Measurements from ENCODE around the gene ADAMTS2.

Gene ADAMTS2

DNA sequence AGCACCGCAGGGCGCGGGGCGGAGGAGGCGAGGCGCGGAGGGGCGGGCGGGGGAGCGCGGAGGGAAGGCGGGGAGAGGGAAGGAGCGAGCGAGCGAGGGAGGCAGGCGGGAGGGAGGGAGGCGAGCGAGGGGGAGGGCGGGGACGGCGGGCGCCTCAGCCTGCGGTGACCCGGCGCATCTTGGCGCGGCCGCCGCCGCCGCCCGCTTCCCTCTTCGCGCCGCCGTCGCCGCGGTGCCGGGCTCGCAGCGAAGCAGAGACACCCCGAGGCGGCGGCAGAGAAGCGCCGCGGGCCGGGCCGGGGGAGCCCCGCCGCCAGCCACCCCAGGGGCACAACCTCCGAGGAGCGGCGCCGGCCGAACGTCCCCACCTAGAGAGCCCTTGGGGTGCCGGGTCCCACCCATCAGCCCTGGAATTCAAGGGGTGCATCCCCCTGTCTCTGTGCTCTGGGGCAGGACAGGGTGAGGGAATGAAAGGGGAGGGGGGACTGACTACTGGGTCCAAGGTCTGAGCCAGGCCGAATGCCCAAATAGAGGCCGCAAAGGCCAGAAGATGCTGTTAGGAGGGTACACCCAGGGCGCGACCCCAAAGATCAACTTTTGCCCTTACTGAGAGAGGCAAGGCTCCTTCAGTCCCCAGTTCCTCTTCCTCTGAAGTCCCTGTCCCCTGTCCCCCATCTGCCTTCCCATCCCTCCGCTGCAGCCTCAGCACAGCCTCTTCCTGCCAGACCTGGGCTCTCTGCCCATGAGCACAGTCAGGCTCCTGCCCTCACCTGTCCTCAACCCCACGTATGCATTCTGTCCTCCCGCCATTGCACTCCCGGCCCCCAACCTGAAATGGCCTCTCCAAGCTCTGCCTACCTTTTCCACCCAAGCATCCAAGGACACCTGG lies at the start of gene ADAMTS2:
ADAMTS2 (minus strand) TSS at position 29 of the 889 bp plus-strand sequence. CDS start 133 bp downstream, outside the sequence.
- no peaks in the 10 kb centered on the region for H3K36me3 ChIP-seq (ENCODE audit: control insufficient read depth, insufficient read depth, low read length)
- peaks cover 6% of the 10 kb centered on the region for H3K4me1 ChIP-seq (ENCODE audit: control insufficient read depth, insufficient read depth, low read length)
- H3K4me3 ChIP-seq (ENCODE audit: low read length), result peak within 1 kb of the TSS; percentile 73
- WGBS (ENCODE audit: insufficient coverage, insufficient read length), result no CpG with 5 or more reads among the region's 67 CpGs
- no peak within 1 kb of the TSS for H3K27ac ChIP-seq (ENCODE audit: low read length)
- no peak for DNase-seq (ENCODE audit: low read depth, low spot score)
- H3K27me3 ChIP-seq (ENCODE audit: control insufficient read depth, insufficient read depth, low read length), result peaks cover 21% of the 10 kb centered on the region
- no peaks in the 10 kb centered on the region for H3K9me3 ChIP-seq (ENCODE audit: control insufficient read depth, insufficient read depth, low read length)

DNA sequence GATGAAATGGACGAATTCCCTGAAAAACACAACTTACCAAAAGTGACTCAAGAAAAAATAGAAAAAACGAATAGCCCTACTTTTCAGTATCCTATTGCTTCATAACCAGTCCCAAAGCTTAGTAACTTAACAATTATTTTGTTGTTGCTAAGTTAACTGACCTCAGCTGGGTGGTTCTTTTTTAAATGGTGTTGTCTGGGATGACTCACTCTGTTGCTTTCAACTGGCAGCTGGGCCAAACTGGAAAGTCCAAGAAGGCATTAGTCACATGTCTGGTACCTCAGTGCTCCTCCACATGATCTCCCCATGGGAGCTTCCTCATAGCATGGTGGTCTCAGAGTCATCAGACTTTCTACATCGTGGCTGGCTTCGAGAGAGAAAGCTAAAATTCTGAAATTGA lies 47.8 kb upstream of the ADAMTS2 start:
- WGBS (ENCODE audit: insufficient coverage, insufficient read length), result no CpG with 5 or more reads among the region's 4 CpGs

DNA sequence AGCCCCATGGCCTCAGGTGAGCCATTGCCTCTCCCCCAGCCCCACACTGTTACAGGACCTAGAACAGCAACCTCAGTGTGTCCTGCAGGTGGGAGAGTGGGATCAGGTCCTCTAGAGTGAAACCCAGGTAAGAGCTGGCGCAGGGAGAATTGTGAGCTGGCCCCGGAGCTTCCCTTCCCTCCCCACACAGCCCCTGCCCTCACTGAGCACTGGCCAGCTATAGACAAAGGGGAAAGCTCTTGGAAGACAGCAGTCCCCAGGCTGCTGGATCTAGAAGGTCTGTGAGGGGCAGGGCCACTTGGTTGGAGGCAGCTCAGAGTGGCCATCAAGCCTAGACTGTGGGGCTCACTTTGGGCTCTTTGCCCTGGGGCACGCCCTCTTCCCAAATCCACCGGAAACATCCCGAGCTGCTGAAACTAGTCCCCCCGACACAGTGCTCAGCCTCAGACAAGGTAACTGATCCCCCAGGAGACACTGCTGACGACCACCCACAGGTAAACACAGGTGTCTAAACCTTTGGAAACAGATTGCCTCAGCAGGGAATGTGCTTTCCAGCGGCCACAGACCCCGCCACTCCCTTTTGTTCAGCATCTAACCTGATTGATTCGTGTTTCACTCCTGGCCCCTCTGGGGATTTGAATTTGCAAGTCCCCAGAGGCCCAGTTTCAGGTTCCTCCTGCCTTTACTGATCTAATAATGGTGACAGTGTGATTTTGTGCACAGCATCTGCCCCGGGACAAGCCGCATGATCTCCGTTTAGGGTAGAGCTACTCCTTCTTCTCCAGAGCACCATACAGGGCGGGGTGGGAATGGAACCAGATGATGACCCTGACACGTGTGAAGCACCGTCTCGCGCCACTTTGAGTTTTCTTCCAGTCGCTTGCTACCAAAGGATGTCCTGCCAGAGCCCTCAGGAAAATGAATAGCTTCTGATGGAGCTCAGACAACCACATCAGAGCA lies 42.2 kb upstream of the ADAMTS2 start:
- no peak overlapping the region for H3K4me3 ChIP-seq (ENCODE audit: low read length)
- no peaks in the 10 kb centered on the region for H3K27me3 ChIP-seq (ENCODE audit: control insufficient read depth, insufficient read depth, low read length)
- no CpG with 5 or more reads among the region's 19 CpGs for WGBS (ENCODE audit: insufficient coverage, insufficient read length)
- no peak overlapping the region for H3K27ac ChIP-seq (ENCODE audit: low read length)
- H3K4me1 ChIP-seq (ENCODE audit: control insufficient read depth, insufficient read depth, low read length), result no peaks in the 10 kb centered on the region
- H3K9me3 ChIP-seq (ENCODE audit: control insufficient read depth, insufficient read depth, low read length), result no peaks in the 10 kb centered on the region
- DNase-seq (ENCODE audit: low read depth, low spot score), result no peak
- H3K36me3 ChIP-seq (ENCODE audit: control insufficient read depth, insufficient read depth, low read length), result no peaks in the 10 kb centered on the region

More for the DNA sequence above, 47.8 kb upstream of the ADAMTS2 start:
- Histone ChIP-seq H3K27me3 (ENCODE audit: control insufficient read depth, insufficient read depth, low read length) (no peaks in the 10 kb centered on the region), H3K4me1 (ENCODE audit: control insufficient read depth, insufficient read depth, low read length) (no peaks in the 10 kb centered on the region), H3K36me3 (ENCODE audit: control insufficient read depth, insufficient read depth, low read length) (no peaks in the 10 kb centered on the region), H3K27ac (ENCODE audit: low read length) (no peak overlapping the region), H3K9me3 (ENCODE audit: control insufficient read depth, insufficient read depth, low read length) (peaks cover 2% of the 10 kb centered on the region), H3K4me3 (ENCODE audit: low read length) (no peak overlapping the region)
- DNase-seq (ENCODE audit: low read depth, low spot score), result no peak

DNA sequence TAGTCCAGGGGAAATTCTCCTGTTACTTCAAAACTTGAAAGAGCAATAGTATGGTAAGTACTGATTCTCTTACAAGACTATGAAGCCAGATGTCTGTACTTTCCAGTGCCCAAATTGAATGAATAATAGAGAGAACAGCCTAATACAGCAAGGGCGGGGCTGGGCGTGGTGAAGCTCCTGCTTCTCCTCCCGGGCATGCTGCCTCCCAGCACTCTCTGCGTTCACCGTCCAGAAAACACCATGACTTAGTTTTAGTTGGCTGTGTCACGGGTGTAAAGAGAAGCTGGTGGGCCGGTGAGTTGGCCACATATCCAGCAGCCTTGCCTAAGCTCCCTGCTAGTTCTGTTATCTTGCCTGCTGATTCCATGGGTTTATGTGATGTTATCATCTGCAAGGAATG lies 40.7 kb upstream of the ADAMTS2 start:
- no peaks in the 10 kb centered on the region for H3K9me3 ChIP-seq (ENCODE audit: control insufficient read depth, insufficient read depth, low read length)
- no peaks in the 10 kb centered on the region for H3K27me3 ChIP-seq (ENCODE audit: control insufficient read depth, insufficient read depth, low read length)
- no peaks in the 10 kb centered on the region for H3K36me3 ChIP-seq (ENCODE audit: control insufficient read depth, insufficient read depth, low read length)
- no peaks in the 10 kb centered on the region for H3K4me1 ChIP-seq (ENCODE audit: control insufficient read depth, insufficient read depth, low read length)
- no peak overlapping the region for H3K4me3 ChIP-seq (ENCODE audit: low read length)
- WGBS (ENCODE audit: insufficient coverage, insufficient read length), result no CpG with 5 or more reads among the region's 7 CpGs
- DNase-seq (ENCODE audit: low read depth, low spot score), result no peak
- H3K27ac ChIP-seq (ENCODE audit: low read length), result no peak overlapping the region

DNA sequence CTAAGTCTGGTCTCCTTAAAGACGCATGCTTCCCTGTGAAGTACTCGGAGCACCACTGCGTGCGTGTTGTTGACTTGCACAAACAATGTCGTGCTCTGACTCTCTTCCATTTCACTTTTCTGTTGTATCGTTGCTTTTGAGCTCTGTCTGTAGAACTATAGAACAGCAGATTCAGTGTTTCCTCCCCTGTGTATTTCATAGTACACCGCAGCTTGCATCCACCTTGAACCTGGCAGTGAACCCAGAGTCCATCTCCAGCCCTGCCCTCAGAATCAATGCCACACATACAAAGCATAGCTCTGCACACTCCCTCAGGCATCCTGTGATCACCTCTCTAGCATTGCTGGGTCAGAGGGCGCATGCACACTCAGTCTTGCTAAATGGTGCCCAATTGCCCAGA lies 37.2 kb upstream of the ADAMTS2 start:
- no peak overlapping the region for H3K27ac ChIP-seq (ENCODE audit: low read length)
- no peaks in the 10 kb centered on the region for H3K4me1 ChIP-seq (ENCODE audit: control insufficient read depth, insufficient read depth, low read length)
- no peaks in the 10 kb centered on the region for H3K36me3 ChIP-seq (ENCODE audit: control insufficient read depth, insufficient read depth, low read length)
- no peak for DNase-seq (ENCODE audit: low read depth, low spot score)
- no peaks in the 10 kb centered on the region for H3K9me3 ChIP-seq (ENCODE audit: control insufficient read depth, insufficient read depth, low read length)
- WGBS (ENCODE audit: insufficient coverage, insufficient read length), result no CpG with 5 or more reads among the region's 8 CpGs
- H3K27me3 ChIP-seq (ENCODE audit: control insufficient read depth, insufficient read depth, low read length), result no peaks in the 10 kb centered on the region
- no peak overlapping the region for H3K4me3 ChIP-seq (ENCODE audit: low read length)

DNA sequence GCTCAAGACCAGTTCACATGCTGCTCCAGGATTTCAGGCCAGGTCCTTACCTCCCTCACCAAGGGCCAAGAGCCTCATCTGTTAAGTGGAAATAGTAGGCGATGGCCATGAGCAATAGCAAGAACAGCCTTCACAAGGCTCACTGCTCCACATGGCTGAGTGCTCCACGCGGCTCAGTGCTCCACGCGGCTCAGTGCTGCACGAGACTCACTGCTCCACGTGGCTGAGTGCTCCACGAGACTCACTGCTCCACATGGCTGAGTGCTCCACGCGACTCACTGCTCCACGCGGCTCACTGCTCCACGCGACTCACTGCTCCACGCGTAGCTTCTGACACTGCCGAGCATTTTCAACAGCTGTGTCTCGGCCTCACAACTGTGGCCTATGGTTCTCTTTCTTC lies 36.4 kb upstream of the ADAMTS2 start:
- H3K27me3 ChIP-seq (ENCODE audit: control insufficient read depth, insufficient read depth, low read length), result no peaks in the 10 kb centered on the region
- no peaks in the 10 kb centered on the region for H3K4me1 ChIP-seq (ENCODE audit: control insufficient read depth, insufficient read depth, low read length)
- H3K9me3 ChIP-seq (ENCODE audit: control insufficient read depth, insufficient read depth, low read length), result no peaks in the 10 kb centered on the region
- no peak overlapping the region for H3K27ac ChIP-seq (ENCODE audit: low read length)
- H3K4me3 ChIP-seq (ENCODE audit: low read length), result no peak overlapping the region
- no CpG with 5 or more reads among the region's 18 CpGs for WGBS (ENCODE audit: insufficient coverage, insufficient read length)
- no peak for DNase-seq (ENCODE audit: low read depth, low spot score)
- H3K36me3 ChIP-seq (ENCODE audit: control insufficient read depth, insufficient read depth, low read length), result no peaks in the 10 kb centered on the region

DNA sequence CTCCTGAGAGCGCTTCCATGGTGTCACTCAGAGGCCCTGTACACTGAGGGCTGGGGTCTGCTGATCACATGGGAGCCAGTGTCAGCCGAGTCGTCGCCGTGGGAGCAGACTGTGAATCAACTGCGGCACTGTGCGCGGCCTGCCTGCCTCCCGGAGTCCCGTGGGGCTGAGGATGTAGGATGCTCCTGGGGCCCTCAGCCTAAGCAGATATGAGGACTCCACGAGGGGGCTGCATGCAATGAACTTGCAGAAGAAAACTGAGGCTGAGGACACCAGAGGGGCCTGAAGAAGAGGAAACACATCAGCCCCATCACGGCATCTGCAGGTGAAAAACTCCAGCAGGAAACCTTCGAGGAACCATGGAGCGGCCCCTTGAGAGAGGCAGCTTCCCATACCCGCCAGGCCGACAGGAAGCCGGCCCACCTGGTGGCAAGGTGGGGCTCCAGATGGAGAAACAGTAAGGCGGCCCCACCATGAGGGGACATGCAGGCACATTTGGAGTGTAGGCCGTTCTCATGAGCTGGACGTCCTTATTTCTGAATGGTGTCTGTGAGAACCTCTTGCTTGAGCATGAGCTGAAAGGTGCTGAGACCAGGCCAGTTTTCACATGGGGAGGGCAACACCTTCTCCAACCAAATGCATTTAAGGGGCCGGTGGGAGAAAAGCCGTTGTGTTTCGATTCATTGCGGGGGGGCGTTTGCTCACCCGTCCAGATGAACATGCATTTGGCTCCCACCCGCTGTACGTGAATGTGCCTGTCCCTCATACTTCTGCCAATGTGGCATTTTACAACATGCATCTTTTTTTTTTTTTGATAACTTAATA lies 35.2 kb upstream of the ADAMTS2 start:
- H3K27me3 ChIP-seq (ENCODE audit: control insufficient read depth, insufficient read depth, low read length), result no peaks in the 10 kb centered on the region
- no peak overlapping the region for H3K27ac ChIP-seq (ENCODE audit: low read length)
- no peaks in the 10 kb centered on the region for H3K4me1 ChIP-seq (ENCODE audit: control insufficient read depth, insufficient read depth, low read length)
- no CpG with 5 or more reads among the region's 28 CpGs for WGBS (ENCODE audit: insufficient coverage, insufficient read length)
- H3K4me3 ChIP-seq (ENCODE audit: low read length), result no peak overlapping the region
- H3K36me3 ChIP-seq (ENCODE audit: control insufficient read depth, insufficient read depth, low read length), result no peaks in the 10 kb centered on the region
- no peaks in the 10 kb centered on the region for H3K9me3 ChIP-seq (ENCODE audit: control insufficient read depth, insufficient read depth, low read length)
- no peak for DNase-seq (ENCODE audit: low read depth, low spot score)

DNA sequence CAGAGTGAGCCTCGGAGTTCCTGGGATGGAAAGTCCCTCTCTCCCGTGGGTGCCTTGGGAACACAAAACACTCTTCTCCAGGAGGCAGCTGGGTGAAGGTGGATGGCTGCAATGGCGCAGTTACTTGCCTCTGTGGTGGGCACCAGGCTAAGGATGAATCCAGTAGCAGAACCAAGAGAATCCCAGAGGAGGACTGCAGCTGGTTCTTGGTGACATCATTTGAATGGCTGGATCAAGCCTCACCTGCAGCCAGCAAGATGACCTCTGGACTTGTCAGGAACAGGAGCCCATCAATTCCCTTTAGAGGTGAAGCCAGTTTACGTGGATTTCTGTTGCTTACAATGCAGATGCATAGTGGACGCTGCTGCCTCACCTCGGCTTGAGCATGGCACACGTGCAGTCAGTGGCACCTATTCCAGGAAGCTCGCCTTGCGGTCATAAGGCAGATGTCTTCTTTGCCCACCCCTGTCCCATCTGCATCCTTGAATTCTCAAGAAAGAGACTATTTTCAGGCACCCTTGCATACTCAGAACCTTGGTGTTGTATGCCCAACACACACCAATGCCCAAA lies 34.1 kb upstream of the ADAMTS2 start:
- DNase-seq (ENCODE audit: low read depth, low spot score), result no peak
- WGBS (ENCODE audit: insufficient coverage, insufficient read length), result no CpG with 5 or more reads among the region's 9 CpGs
- H3K27me3 ChIP-seq (ENCODE audit: control insufficient read depth, insufficient read depth, low read length), result no peaks in the 10 kb centered on the region
- no peak overlapping the region for H3K4me3 ChIP-seq (ENCODE audit: low read length)
- no peaks in the 10 kb centered on the region for H3K4me1 ChIP-seq (ENCODE audit: control insufficient read depth, insufficient read depth, low read length)
- H3K9me3 ChIP-seq (ENCODE audit: control insufficient read depth, insufficient read depth, low read length), result no peaks in the 10 kb centered on the region
- H3K27ac ChIP-seq (ENCODE audit: low read length), result no peak overlapping the region
- no peaks in the 10 kb centered on the region for H3K36me3 ChIP-seq (ENCODE audit: control insufficient read depth, insufficient read depth, low read length)

DNA sequence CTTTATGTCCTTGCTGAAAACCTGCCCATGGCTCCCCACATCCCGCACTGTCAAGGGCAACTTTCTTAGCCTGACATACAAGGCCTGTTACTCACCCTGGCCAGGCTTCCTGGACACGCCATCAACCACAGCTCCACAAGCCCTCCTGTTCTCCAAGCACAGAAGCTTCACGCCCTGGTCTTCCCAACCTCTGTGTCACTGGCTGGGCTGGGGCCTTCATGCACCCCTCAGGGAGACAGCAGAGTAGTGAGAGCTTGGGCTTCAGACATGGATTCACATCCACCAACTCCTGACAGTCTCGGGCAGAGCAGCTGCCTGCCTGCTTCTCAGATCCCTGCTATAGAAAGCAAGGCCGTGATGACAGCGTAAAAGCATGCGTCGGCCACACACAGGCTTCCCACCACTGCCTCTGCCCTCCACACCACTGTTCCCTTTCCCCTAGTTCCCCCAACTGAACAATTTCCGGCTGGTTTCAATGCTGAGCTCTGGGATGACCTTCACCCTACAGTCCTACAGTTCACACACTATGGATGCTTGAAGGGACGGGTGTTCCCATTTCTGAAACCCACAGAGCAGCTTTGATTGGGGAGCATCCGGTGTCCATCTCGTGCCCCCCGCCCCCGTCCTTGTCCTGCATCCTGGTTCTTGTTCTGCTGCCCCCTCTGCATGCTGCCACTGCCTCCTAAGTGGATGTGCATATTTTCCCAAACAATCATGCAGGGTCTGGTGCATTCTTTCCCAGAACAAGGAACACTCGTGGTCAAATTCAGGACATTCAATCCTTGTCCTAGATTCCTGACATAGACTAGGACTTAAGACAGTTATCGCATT lies 33.4 kb upstream of the ADAMTS2 start:
- Histone ChIP-seq H3K4me1 (ENCODE audit: control insufficient read depth, insufficient read depth, low read length) (no peaks in the 10 kb centered on the region), H3K9me3 (ENCODE audit: control insufficient read depth, insufficient read depth, low read length) (no peaks in the 10 kb centered on the region), H3K4me3 (ENCODE audit: low read length) (no peak overlapping the region), H3K36me3 (ENCODE audit: control insufficient read depth, insufficient read depth, low read length) (no peaks in the 10 kb centered on the region; the same call in 1 of the 2 replicates), H3K27me3 (ENCODE audit: control insufficient read depth, insufficient read depth, low read length) (no peaks in the 10 kb centered on the region), H3K27ac (ENCODE audit: low read length) (no peak overlapping the region)
- WGBS (ENCODE audit: insufficient coverage, insufficient read length), result no CpG with 5 or more reads among the region's 16 CpGs
- DNase-seq (ENCODE audit: low read depth, low spot score), result no peak

Data from iPS DF 6.9 (cell line).